ENCODE results near the gene B3GALNT2.
"Not testable (repeated sequence)": the region's sequence is repeated elsewhere in the genome, so short reads cannot be mapped to it uniquely, and the experiment has no call there.

The B3GALNT2 gene

GRCh38 chr1:235504122-235504493, at the start of gene B3GALNT2:
B3GALNT2 (minus strand) TSS chr1:235504452; CDS start chr1:235504252, 200 bp downstream.
- in situ Hi-C loops (cut with MboI; ENCODE audit: low sequenced_read_pairs), result no loop called here

GRCh38 chr1:235553112-235553551, 48.9 kb upstream of the B3GALNT2 start:
- in situ Hi-C loops (cut with MboI; ENCODE audit: low sequenced_read_pairs), result no loop called here

- in situ Hi-C loops (cut with MboI; ENCODE audit: low sequenced_read_pairs), result no loop called here
Observed at GRCh38 chr1:235552146-235552716, 48.0 kb upstream of the B3GALNT2 start.

- in situ Hi-C loops (cut with MboI; ENCODE audit: low sequenced_read_pairs), result no loop called here
Observed at GRCh38 chr1:235549351-235550139, 45.3 kb upstream of the B3GALNT2 start.

- in situ Hi-C loops (cut with MboI; ENCODE audit: low sequenced_read_pairs), result not testable (repeated sequence)
Observed at GRCh38 chr1:235546369-235547155, 42.3 kb upstream of the B3GALNT2 start.

GRCh38 chr1:235545292-235545930, 41.2 kb upstream of the B3GALNT2 start:
- in situ Hi-C loops (cut with MboI; ENCODE audit: low sequenced_read_pairs), result no loop called here

GRCh38 chr1:235542845-235543244, 38.6 kb upstream of the B3GALNT2 start:
- in situ Hi-C loops (cut with MboI; ENCODE audit: low sequenced_read_pairs), result not testable (repeated sequence)

- in situ Hi-C loops (cut with MboI; ENCODE audit: low sequenced_read_pairs), result no loop called here
Observed at GRCh38 chr1:235533476-235534168, 29.4 kb upstream of the B3GALNT2 start.

- in situ Hi-C loops (cut with MboI; ENCODE audit: low sequenced_read_pairs), result no loop called here
Observed at GRCh38 chr1:235532360-235532759, 28.1 kb upstream of the B3GALNT2 start.

- in situ Hi-C loops (cut with MboI; ENCODE audit: low sequenced_read_pairs), result no loop called here
Observed at GRCh38 chr1:235527196-235527814, 23.1 kb upstream of the B3GALNT2 start.

- in situ Hi-C loops (cut with MboI; ENCODE audit: low sequenced_read_pairs), result no loop called here
Observed at GRCh38 chr1:235525314-235525713, 21.1 kb upstream of the B3GALNT2 start.

- in situ Hi-C loops (cut with MboI; ENCODE audit: low sequenced_read_pairs), result no loop called here
Observed at GRCh38 chr1:235516862-235517446, 12.7 kb upstream of the B3GALNT2 start.

GRCh38 chr1:235515844-235516512, 11.7 kb upstream of the B3GALNT2 start:
- in situ Hi-C loops (cut with MboI; ENCODE audit: low sequenced_read_pairs), result no loop called here

GRCh38 chr1:235513495-235514366, 9.5 kb upstream of the B3GALNT2 start:
- in situ Hi-C loops (cut with MboI; ENCODE audit: low sequenced_read_pairs), result no loop called here

GRCh38 chr1:235511470-235512240, 7.4 kb upstream of the B3GALNT2 start:
- in situ Hi-C loops (cut with MboI; ENCODE audit: low sequenced_read_pairs), result no loop called here

- in situ Hi-C loops (cut with MboI; ENCODE audit: low sequenced_read_pairs), result no loop called here
Observed at GRCh38 chr1:235510823-235511222, 6.6 kb upstream of the B3GALNT2 start.

- in situ Hi-C loops (cut with MboI; ENCODE audit: low sequenced_read_pairs), result no loop called here
Observed at GRCh38 chr1:235507623-235508022, 3.4 kb upstream of the B3GALNT2 start.

Data from HL-60/S4 treated with phorbol 12-myristate 13-acetate at 8.2 ng/mL for 4 days and 3 days (cell line).